Body of pancreas (tissue), 4 donors: ENCODE measurements around the gene PLD6. TPM values are rescaled to one million over a fixed set of nuclear protein-coding genes. Genes with fewer than 3 reads are reported as not detected.

Experiments used
- ATAC-seq: fragments of 150-250 bp; one replicate; pipeline ENCODE4 v1.9.1; 2016
- DNase-seq, 4 donors: peaks; one replicate each; pipeline ENCODE4 v3.0.0-alpha.2; 2019
- H3K27ac ChIP-seq, 4 donors: fragments of 200-600 bp; sonication (generic); 1 replicate in 3 of 4; 2 replicates in 1 of 4; pipeline versions ENCODE4 v1.5.1 to v1.6.1; 2016 to 2019; ENCODE audit warnings: mild to moderate bottlenecking in 1 of 4, mixed read lengths in 1 of 4, moderate library complexity in 1 of 4
- H3K27me3 ChIP-seq, 2 donors: fragments of 200-600 bp; sonication (generic); one replicate each; pipeline ENCODE4 v1.6.0; 2016; ENCODE audit warnings: mild to moderate bottlenecking in 1 of 2
- H3K36me3 ChIP-seq, 2 donors: fragments of 200-600 bp; sonication (generic); replicated peaks in 1 of 2; 2 replicates each; pipeline ENCODE4 v1.5.1; 2016; ENCODE audit warnings: low read depth in 2 of 2; ENCODE audit not compliant: insufficient read depth in 1 of 2
- H3K4me1 ChIP-seq: fragments of 200-600 bp; sonication (generic); one replicate; pipeline ENCODE4 v1.6.0; 2016
- H3K4me3 ChIP-seq, 2 donors: fragments of 200-600 bp; sonication (generic); 1 replicate in 1 of 2; 2 replicates in 1 of 2; pipeline ENCODE4 v1.5.1; 2016 to 2019
- H3K9me3 ChIP-seq, 3 donors: fragments of 200-600 bp; sonication (generic); 1 replicate in 2 of 3; 2 replicates in 1 of 3; pipeline ENCODE4 v1.5.1; 2016
- CTCF ChIP-seq, 7 experiments: fragments of 450-650 bp in 4 of 7; fragments of 200-600 bp in 3 of 7; sonication (generic) in 3 of 7; IDR thresholded peaks; one replicate each; pipeline ENCODE4 v1.5.1; 2016 to 2019; ENCODE audit warnings: antibody characterized with exemption in 7 of 7
- POLR2A ChIP-seq, 3 donors: fragments of 450-650 bp; IDR thresholded peaks; one replicate each; pipeline ENCODE4 v1.6.1; 2016; ENCODE audit warnings: antibody characterized with exemption in 3 of 3, mild to moderate bottlenecking in 2 of 3
- WGBS, 2 donors: methylation state at CpG; one replicate each; pipeline ENCODE4 v1.1.5; 2017; 5-methylcytosine and 5-hydroxymethylcytosine counted together
- intact Hi-C: fragments of 100-400 bp; cut with DNase I; formaldehyde crosslinking; loops from one replicate; pipeline ENCODE4 v1.15.1; 2023
- total RNA-seq, 2 donors: library from RNA; depleted of rRNA; stranded (reverse); fragments of >200 nt; gene quantifications; one replicate each; pipeline ENCODE4 v1.1.0, GENCODE V29; 2016

The PLD6 gene
- total RNA-seq, 2 donors from 2014 or later = 3.6 to 6.6 TPM

GRCh38 chr17:17237026-17237799 is 31.1 kb upstream of the PLD6 start, which contains the start of gene FLCN:
FLCN (minus strand) TSS chr17:17237168; CDS start chr17:17228137, 9,031 bp downstream.
- 0% methylated on average over 28 to 51 of the region's 53 CpGs for WGBS, 2 donors
- peak; percentile 91 for ATAC-seq
- Histone ChIP-seq H3K9me3 (no peaks in the 10 kb centered on the region), H3K4me1 (peaks cover 26% of the 10 kb centered on the region), H3K27ac (peak within 1 kb of the TSS; percentile 91 to 99 (median 97)), H3K36me3 (no peaks in the 10 kb centered on the region), H3K4me3 (peak within 1 kb of the TSS; percentile 98 to 100), H3K27me3 (no peaks in the 10 kb centered on the region)
- intact Hi-C loops = no loop called here
- peak; percentile 83 to 91 (median 89) for DNase-seq
- TF ChIP-seq CTCF (IDR thresholded peaks at IDR 0.05) = peak in 1 of 7 experiments; percentile 22
- TF ChIP-seq POLR2A (IDR thresholded peaks at IDR 0.05) = peak; percentile 60 to 83 (median 77)

GRCh38 chr17:17236295-17237025 is 30.3 kb upstream of the PLD6 start:
- Histone ChIP-seq H3K27me3 (no peaks in the 10 kb centered on the region), H3K9me3 (no peaks in the 10 kb centered on the region), H3K4me3 (peak overlapping the region; percentile 98 to 100), H3K27ac (peak overlapping the region; percentile 91 to 99 (median 97)), H3K4me1 (peaks cover 26% of the 10 kb centered on the region), H3K36me3 (peaks cover 0 to 4% of the 10 kb centered on the region in 2 donors)
- TF ChIP-seq POLR2A (IDR thresholded peaks at IDR 0.05) (no peak), CTCF (IDR thresholded peaks at IDR 0.05) (no peak)
- DNase-seq = peak in 1 of 4 donors; percentile 21
- intact Hi-C loops = no loop called here
- WGBS, 2 donors = 0 to 1% methylated on average over 10 to 31 of the region's 31 CpGs
- ATAC-seq = peak; percentile 5

- DNase-seq (peak in 3 of 4 donors; percentile 39 to 53 (median 40)), ATAC-seq (peak; percentile 13)
- Histone ChIP-seq H3K9me3 (no peaks in the 10 kb centered on the region), H3K27me3 (no peaks in the 10 kb centered on the region), H3K4me1 (peaks cover 26% of the 10 kb centered on the region), H3K36me3 (peaks cover 0 to 4% of the 10 kb centered on the region in 2 donors), H3K4me3 (peak overlapping the region in 1 of 2 donors; percentile 98), H3K27ac (peak overlapping the region in 3 of 4 donors; percentile 91 to 99 (median 97))
- TF ChIP-seq POLR2A (IDR thresholded peaks at IDR 0.05) = peak in 1 of 3 donors; percentile 27
- no peak for TF ChIP-seq CTCF (IDR thresholded peaks at IDR 0.05)
- intact Hi-C loops = no loop called here
- WGBS, 2 donors = 44 to 49% methylated on average over 19 of the region's 19 CpGs
Observed at GRCh38 chr17:17235212-17236174, 29.4 kb upstream of the PLD6 start.

- 75 to 85% methylated on average over 7 to 11 of the region's 11 CpGs for WGBS, 2 donors
- intact Hi-C loops = no loop called here
- H3K36me3 ChIP-seq = peaks cover 0 to 8% of the 10 kb centered on the region in 2 donors
- no peak overlapping the region for H3K4me3 ChIP-seq
- peaks cover 26% of the 10 kb centered on the region for H3K4me1 ChIP-seq
- no peaks in the 10 kb centered on the region for H3K9me3 ChIP-seq
- TF ChIP-seq CTCF (IDR thresholded peaks at IDR 0.05) = no peak
- no peak for TF ChIP-seq POLR2A (IDR thresholded peaks at IDR 0.05)
- H3K27me3 ChIP-seq = no peaks in the 10 kb centered on the region
- ATAC-seq (no peak), DNase-seq (no peak)
- H3K27ac ChIP-seq = no peak overlapping the region
Observed at GRCh38 chr17:17232303-17232621, 26.1 kb upstream of the PLD6 start.
